Epithelial cell of esophagus (primary cell): ENCODE results near the gene PDE7B.

ENCODE experiments used
- DNase-seq: peaks from one replicate; pipeline ENCODE4 v3.0.0; 2010; ENCODE audit warnings: low read depth
- H3K4me3 ChIP-seq: 2 replicates; pipeline ENCODE4 v1.5.1; 2011; ENCODE audit warnings: mild to moderate bottlenecking, low read length, control low read depth
- TF ChIP-seq, protein P1 (sequence below): IDR thresholded peaks from 2 replicates; pipeline ENCODE4 v1.5.1; 2011; ENCODE audit warnings: low read depth, mild to moderate bottlenecking, low read length, control low read depth, inconsistent platforms; ENCODE audit not compliant: insufficient read depth; ENCODE audit errors: missing control alignments

PDE7B gene

DNA sequence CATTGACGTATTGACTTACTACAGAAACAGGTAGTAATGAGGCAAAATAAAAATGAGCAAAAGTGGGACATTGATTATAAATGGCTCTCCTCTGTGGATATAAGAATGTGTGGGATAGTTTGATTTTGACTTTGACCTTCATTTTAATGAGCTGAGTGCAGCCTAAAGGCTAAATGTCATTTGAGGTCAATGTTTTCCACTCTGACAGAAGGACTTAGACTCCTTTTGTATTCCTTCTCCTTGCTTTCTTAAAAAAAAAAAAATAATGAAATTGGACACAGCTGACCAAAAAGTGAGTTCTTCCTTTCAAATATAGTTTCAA is 330.0 kb downstream of the PDE7B start:
- TF ChIP-seq, protein P1, sequence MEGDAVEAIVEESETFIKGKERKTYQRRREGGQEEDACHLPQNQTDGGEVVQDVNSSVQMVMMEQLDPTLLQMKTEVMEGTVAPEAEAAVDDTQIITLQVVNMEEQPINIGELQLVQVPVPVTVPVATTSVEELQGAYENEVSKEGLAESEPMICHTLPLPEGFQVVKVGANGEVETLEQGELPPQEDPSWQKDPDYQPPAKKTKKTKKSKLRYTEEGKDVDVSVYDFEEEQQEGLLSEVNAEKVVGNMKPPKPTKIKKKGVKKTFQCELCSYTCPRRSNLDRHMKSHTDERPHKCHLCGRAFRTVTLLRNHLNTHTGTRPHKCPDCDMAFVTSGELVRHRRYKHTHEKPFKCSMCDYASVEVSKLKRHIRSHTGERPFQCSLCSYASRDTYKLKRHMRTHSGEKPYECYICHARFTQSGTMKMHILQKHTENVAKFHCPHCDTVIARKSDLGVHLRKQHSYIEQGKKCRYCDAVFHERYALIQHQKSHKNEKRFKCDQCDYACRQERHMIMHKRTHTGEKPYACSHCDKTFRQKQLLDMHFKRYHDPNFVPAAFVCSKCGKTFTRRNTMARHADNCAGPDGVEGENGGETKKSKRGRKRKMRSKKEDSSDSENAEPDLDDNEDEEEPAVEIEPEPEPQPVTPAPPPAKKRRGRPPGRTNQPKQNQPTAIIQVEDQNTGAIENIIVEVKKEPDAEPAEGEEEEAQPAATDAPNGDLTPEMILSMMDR, result no peak
- no peak overlapping the region for H3K4me3 ChIP-seq
- no peak for DNase-seq

DNA sequence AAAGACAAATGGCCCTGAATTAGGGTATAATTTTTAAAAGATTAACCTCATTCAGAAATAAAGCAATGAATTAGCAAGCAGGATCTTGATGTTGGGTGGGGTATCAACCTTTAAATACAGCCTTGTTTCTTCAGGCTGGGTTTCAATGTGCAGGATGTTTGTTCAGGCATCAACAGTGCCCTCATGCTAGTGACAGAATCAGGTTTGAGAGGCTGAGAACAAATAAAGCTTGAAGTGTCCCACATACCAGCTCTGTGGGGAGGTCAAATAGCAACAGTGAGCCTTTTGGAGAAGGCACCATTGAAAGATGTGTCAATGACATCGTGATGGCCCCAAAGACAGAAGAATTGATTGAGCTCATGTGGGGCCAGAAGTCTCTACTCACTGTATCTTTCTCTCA is 330.4 kb downstream of the PDE7B start:
- H3K4me3 ChIP-seq, result no peak overlapping the region
- TF ChIP-seq, protein P1, result no peak
- no peak for DNase-seq

DNA sequence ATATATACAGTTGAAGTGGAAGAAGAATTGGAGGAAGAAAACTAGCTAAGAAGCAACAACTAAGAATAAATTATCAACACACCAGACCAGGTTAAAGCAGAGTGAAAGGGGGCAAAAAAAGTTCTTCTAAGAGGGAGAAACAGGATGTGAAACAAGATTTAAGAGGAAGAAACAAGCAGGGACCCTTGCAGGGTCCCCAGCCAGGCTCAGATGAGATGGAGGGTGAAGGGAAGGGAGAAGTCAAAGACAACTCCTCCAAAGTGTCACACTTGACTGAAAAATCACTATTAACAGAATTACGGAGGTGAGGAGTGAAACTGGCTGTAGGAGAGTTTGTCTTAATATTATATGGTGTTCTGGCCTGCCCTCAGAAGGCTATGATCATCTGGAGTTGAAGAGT is 333.2 kb downstream of the PDE7B start:
- TF ChIP-seq, protein P1, result no peak
- no peak for DNase-seq
- no peak overlapping the region for H3K4me3 ChIP-seq

DNA sequence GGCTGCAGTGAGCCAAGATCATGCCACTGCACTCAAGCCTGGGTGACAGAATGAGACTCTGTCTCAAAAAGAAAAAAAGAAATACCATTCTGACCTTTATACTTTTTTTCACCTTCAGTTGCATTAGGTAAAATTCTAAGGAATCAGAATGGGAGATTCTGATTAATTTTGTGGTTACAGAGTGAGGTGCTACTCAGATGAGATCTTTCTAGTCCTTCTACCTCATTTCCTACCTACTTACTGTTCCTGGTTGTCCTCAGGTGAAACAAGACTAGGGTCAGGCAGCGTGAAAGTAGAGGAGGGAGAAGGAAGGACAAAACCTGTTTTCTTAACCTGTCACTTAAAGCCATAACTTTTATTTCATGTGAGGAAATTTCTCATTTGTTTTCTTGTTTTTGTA is 334.9 kb downstream of the PDE7B start:
- no peak overlapping the region for H3K4me3 ChIP-seq
- TF ChIP-seq, protein P1, result no peak
- no peak for DNase-seq

DNA sequence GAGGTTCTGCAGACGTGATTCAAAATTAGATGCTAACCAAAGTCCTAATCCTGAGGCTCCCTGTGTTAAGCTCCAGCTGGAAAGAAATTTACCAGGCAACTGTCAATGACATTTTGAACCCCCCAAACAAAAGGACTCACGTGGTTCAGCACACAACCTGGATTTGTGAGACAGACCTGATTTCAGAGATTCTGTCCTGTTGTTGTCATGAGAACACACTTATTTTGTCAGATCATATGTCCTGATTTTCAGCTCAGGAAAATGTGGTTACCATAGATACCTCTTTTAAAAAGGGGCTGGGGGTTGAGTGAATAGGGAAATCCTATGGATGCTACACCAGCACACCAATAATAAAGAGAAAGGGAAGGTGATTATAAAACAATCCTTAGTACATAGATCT is 337.0 kb downstream of the PDE7B start:
- TF ChIP-seq, protein P1, result no peak
- DNase-seq, result no peak
- H3K4me3 ChIP-seq, result no peak overlapping the region

DNA sequence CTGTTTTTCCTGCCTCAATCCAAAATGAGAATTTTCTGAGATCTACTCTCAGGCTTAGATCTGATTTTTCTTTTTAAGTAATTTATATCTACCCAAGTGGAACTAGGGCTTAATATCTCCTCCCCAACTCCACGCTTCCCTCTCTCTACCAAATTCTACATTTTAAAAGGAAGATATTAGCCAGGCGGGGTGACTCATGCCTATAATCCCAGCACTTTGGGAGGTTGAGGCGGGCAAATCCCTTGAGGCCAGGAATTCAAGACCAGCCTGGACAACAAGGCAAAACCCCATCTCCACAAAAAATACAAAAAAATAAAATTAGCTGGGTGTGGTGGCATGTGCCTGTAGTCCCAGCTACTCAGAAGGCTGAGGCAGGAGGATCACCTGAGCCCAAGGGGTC is 337.6 kb downstream of the PDE7B start:
- TF ChIP-seq, protein P1, result no peak
- no peak for DNase-seq
- no peak overlapping the region for H3K4me3 ChIP-seq

DNA sequence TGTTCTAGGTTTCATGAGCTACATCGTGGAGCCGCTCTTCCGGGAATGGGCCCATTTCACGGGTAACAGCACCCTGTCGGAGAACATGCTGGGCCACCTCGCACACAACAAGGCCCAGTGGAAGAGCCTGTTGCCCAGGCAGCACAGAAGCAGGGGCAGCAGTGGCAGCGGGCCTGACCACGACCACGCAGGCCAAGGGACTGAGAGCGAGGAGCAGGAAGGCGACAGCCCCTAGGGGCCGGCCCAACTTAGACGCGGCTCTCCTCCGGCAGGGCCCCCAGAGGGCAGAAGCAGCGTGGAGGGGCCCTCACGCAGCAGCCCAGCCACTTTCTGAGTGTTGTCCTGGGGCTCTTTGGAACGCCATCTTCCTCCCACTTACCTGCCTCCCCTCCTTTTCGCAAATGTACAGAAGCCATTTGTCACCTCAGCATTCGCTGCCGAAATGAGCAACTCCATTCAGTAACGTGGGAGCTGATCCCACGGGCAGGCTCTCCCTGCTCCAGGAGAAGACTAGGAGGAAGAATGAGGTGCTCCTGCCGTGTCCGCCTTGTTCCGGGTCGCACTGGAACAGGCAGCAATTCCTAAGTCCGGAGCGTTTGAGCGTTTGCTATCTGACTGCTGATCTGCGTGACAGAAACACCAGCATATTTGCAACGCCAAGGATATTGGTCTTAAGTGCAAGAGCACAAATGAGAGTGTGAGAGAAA is 340.3 kb downstream of the PDE7B start:
- H3K4me3 ChIP-seq, result no peak overlapping the region
- TF ChIP-seq, protein P1, result no peak
- no peak for DNase-seq
